LNCAP (cell line): ENCODE measurements around the gene CLASRP.

Experiments
- TF ChIP-seq, protein P1 (sequence below): fragments of 450-650 bp; IDR thresholded peaks from 2 replicates; pipeline ENCODE4 v1.5.1; 2017; ENCODE audit warnings: mild to moderate bottlenecking

CLASRP gene

DNA sequence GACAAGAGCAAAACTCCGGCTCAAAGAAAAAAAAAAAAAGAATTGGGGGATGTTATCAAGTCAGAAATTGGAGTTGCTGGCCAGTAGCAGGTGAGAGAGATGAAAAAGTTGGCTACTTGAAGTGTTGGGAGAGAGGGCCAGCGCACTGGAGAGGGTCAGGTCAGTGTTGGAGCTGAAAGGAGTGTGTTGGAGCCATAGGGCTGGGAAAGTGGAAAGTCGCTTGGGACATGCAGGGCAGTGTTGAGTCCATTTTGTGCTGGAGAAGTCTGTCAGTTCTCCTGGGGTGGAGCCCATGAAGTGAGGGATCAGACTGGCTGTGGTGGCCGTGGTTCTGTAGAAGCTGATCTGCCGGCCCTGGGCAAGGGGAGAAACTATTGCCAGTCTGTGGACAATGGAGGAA lies 55.9 kb downstream of the CLASRP start:
- TF ChIP-seq, protein P1, sequence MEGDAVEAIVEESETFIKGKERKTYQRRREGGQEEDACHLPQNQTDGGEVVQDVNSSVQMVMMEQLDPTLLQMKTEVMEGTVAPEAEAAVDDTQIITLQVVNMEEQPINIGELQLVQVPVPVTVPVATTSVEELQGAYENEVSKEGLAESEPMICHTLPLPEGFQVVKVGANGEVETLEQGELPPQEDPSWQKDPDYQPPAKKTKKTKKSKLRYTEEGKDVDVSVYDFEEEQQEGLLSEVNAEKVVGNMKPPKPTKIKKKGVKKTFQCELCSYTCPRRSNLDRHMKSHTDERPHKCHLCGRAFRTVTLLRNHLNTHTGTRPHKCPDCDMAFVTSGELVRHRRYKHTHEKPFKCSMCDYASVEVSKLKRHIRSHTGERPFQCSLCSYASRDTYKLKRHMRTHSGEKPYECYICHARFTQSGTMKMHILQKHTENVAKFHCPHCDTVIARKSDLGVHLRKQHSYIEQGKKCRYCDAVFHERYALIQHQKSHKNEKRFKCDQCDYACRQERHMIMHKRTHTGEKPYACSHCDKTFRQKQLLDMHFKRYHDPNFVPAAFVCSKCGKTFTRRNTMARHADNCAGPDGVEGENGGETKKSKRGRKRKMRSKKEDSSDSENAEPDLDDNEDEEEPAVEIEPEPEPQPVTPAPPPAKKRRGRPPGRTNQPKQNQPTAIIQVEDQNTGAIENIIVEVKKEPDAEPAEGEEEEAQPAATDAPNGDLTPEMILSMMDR = no peak

DNA sequence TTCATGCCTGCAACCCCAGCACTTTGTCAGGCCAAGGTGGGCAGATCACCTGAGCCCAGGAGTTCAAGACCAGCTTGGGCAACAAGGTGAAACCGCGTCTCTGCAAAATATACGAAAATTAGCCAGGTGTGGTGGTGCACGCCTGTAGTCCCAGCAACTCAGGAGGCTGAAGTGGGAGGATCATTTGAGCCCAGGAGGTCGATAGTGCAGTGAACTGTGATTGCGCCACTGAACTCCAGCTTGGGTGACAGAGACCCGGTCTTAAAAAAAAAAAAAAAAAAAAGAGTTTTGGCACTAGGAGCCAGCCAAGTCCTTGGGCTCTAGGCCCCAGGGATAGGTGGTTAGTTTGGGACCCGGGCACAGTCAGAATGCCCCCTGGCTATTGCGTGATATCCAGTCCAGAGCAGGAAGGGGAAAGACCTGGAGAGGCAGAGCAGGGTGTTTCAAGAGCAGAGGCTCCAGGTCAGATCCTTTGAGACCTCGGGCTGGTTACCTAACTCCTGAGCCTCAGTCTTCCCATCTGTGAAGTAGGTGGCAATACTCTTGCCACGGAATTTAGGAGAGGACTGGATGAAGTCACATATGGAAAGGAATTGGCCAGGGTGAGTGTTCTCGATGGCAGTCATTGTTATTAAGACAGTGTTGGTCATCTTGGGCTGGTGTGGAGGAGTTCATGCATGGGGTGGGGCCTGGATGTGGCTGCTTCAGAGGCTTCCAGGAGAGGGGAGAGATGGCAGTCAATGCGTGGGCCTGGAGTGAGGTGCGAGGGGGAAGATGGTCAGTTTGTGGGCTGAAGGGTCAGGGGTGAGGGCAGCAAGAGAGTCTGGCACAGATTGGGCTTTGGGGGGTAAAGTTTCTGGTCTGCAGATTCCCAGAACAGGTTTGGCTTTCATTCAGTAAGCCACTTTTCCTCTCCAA lies 56.9 kb downstream of the CLASRP start:
- TF ChIP-seq, protein P1 = no peak

DNA sequence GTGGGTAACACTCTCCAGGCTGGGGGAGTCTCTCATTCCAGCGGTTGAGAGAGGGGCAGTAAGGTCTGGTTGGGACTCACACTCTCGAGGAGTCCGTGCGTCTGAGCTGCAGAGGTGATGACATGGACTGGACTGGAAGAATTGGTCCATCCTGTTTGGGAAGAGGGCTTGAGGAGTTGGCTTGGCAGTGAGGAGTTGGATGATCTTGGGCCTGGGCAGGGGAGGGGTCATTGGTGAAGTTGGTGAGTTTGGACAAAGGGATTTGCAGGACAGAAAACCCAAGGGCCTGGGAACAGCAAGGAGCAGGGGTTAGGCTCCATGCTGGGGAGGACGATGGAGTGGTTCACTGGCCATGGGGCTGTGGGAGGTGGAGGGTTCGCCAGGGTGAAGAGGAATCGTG lies 57.9 kb downstream of the CLASRP start:
- TF ChIP-seq, protein P1 = no peak

DNA sequence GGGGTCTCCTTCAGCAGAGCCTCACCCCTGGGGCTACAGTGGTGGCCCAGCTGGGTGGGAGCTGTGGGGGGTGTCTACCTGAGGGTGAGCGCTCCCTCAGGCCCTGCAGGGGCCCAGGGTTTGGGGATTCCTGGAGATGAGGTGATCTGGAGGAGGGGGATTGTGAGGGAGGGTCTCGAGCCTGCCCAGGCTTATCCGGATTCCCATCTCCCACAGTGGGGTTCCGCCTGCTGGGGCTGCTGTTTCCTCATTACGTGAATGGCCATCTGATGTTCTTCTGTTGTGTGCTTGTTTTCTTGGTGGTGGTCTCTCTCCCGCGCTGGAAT lies 58.6 kb downstream of the CLASRP start:
- TF ChIP-seq, protein P1 = no peak

DNA sequence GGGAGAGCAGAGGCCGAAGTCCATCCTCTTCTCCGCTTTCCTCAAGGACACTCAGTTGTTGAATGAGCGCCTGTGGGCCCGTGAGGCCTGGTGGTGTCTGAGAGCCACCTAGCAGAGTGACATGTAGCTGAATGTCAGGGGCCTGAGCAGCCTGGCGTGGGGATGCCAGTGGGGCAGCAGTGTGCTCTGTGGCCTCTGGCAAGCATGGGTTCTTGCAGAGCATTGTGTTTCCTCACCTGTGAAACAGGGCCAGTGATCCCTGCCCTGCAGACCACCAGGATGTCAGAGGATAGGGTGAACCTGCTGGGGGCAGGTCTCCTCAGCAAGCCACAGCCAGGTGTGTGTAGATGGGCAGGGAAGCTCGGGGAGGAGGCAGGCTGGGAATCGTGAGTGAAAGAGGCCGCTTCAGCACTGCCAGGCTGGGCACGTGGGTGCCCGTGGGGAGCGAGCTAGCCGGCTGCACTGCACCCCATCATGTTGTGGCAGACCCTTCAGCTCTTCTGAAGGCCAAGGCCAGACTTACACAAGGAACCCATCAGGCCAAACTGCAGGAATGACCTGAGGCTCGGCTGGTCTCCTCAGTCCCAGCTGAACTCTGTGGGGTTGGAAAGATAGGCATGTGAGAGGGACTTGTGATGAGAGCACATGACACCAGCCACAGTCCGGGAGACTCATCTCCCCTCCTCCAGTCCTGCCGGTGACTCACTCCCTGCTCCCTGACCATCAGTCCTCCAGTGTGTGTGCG lies 59.1 kb downstream of the CLASRP start:
- TF ChIP-seq, protein P1 = no peak

DNA sequence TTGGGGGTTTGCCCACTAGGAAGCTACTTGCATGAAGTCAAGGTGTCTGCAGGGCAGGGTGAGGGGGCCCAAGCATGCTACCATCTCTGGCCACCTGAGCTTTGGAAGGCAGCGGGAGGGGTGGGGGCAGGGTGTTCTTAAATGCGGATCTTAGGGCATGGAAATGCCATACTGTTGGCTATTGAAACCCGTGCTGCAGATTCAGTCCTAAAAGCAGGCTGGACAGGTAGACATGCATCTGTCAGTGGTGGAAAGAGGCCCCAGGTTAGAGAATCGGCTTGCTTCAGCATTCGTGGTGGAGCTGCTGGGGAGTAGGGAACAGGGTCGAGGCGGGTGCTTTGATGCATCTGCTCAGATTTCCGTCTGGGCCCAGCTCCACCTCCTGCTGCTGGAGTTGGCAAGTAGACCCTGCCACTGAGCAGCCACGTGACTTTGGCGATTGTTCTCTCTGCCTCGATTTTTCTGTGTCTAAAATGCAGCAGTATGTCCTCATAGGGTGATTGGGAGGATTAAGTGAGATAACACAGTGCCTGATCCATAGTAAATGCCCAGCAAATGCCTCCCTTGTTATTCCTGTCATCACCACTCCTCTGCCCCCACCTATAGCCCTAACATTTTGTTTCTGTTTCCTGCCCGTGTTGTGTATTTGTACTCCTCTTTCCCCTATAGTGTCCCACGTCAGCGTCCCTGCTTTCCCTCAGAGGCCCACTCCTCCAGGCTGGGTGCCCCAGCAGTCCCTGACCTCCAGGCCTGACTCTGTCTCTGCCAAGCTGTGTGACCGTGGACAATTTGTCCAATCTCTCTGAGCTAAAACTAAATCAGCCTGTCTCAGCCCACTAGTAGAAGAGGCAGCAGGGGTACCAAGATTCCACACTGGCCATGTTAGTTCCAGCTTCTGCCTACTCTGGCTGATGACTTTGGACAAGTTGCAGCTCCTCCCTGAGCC lies 59.9 kb downstream of the CLASRP start:
- TF ChIP-seq, protein P1 = no peak
